GM19043 (cell line): ENCODE measurements around the gene SNX9.
A peak's percentile ranks its signal among the peaks of the same experiment; 100 is the strongest.
"Not testable (repeated sequence)": the region's sequence is repeated elsewhere in the genome, so short reads cannot be mapped to it uniquely, and the experiment has no call there.

Experiments used
- ATAC-seq: cut with Tn5 transposase; IDR thresholded peaks from one replicate; pipeline ENCODE4 v1.9.1; 2021; ENCODE audit warnings: low read depth; ENCODE audit not compliant: unreplicated experiment

The SNX9 gene

GRCh38 chr6:157853902-157854502 lies 31.0 kb downstream of the SNX9 start:
- no peak for ATAC-seq

GRCh38 chr6:157855325-157855724 lies 32.3 kb downstream of the SNX9 start:
- ATAC-seq, result no peak

GRCh38 chr6:157855804-157856203 lies 32.8 kb downstream of the SNX9 start:
- not testable (repeated sequence) for ATAC-seq

GRCh38 chr6:157858664-157859063 lies 35.6 kb downstream of the SNX9 start:
- not testable (repeated sequence) for ATAC-seq

- no peak for ATAC-seq
These were observed 36.9 kb downstream of the SNX9 start for GRCh38 chr6:157859775-157860504.

GRCh38 chr6:157860505-157860991 lies 37.5 kb downstream of the SNX9 start:
- no peak for ATAC-seq

GRCh38 chr6:157861184-157861583 lies 38.1 kb downstream of the SNX9 start:
- no peak for ATAC-seq

GRCh38 chr6:157861814-157862213 lies 38.8 kb downstream of the SNX9 start:
- no peak for ATAC-seq

GRCh38 chr6:157862706-157863105 lies 39.7 kb downstream of the SNX9 start:
- no peak for ATAC-seq

GRCh38 chr6:157864185-157864761 lies 41.2 kb downstream of the SNX9 start:
- ATAC-seq, result no peak

GRCh38 chr6:157865249-157865648 lies 42.2 kb downstream of the SNX9 start:
- no peak for ATAC-seq

- no peak for ATAC-seq
These were observed 44.1 kb downstream of the SNX9 start for GRCh38 chr6:157867155-157867559.

- ATAC-seq, result no peak
These were observed 44.9 kb downstream of the SNX9 start for GRCh38 chr6:157867981-157868380.

GRCh38 chr6:157868835-157869234 lies 45.8 kb downstream of the SNX9 start:
- no peak for ATAC-seq

- ATAC-seq, result no peak
These were observed 46.7 kb downstream of the SNX9 start for GRCh38 chr6:157869673-157870302.

GRCh38 chr6:157873735-157874344 lies 50.8 kb downstream of the SNX9 start:
- peak; percentile 66 for ATAC-seq

- ATAC-seq, result no peak
These were observed 54.1 kb downstream of the SNX9 start for GRCh38 chr6:157877149-157877548.

- no peak for ATAC-seq
These were observed 54.8 kb downstream of the SNX9 start for GRCh38 chr6:157877573-157878438.

- peak; percentile 83 for ATAC-seq
These were observed 56.2 kb downstream of the SNX9 start for GRCh38 chr6:157879034-157879872.
